Heart left ventricle (tissue), 13 donors: Measurements from ENCODE around the gene RDX.

ENCODE experiments used
- POLR2A ChIP-seq, 2 donors: fragments of 450-650 bp; IDR thresholded peaks; one replicate each; pipeline ENCODE4 v1.6.1; 2017; ENCODE audit warnings: antibody characterized with exemption in 2 of 2, mild to moderate bottlenecking in 2 of 2, moderate library complexity in 2 of 2
- TF ChIP-seq, protein P1 (sequence below), 12 donors: fragments of 200-600 bp; sonication (generic) in 4 of 12; IDR thresholded peaks; one replicate each; pipeline versions ENCODE4 v1.5.0 to v1.8.0; 2018 to 2022; ENCODE audit warnings: antibody characterized with exemption in 12 of 12, mild to moderate bottlenecking in 5 of 12
- donor health status: ischemic (EF 13 %, LVEDD 7.1; RV severe dilation, severe dysfunction).
- donor health status: DM: no; HTN: yes; CAD: no.
- donor health status: DM: no; HTN: no; CAD: no.
- donor health status: ischemic (EF 25% LVEDD 6.9; RV normal size, moderate dysfunction).
- donor health status: ischemic (EF 25% LVEDD 5.7; RV mildly dilated, moderate dysfunction).
- donor health status: ischemic (EF 35%, LVEDD 5.7; RV mildly dilated, moderate dysfunction).
- donor health status: nonischemic (EF 11% LVEDD 7.7; RV severe dilation, severe dysfunction).
- donor health status: DM: yes; HTN: yes; CAD: no.
- donor health status: PGD.
- donor health status: ischemic (EF 29% LVEDD 5.4; RV normal size, mild dysfunction).
- donor health status: nonischemic (EF 23%, LVEDD 6.1; RV moderate dilation, normal function).

- TF ChIP-seq, protein P1, sequence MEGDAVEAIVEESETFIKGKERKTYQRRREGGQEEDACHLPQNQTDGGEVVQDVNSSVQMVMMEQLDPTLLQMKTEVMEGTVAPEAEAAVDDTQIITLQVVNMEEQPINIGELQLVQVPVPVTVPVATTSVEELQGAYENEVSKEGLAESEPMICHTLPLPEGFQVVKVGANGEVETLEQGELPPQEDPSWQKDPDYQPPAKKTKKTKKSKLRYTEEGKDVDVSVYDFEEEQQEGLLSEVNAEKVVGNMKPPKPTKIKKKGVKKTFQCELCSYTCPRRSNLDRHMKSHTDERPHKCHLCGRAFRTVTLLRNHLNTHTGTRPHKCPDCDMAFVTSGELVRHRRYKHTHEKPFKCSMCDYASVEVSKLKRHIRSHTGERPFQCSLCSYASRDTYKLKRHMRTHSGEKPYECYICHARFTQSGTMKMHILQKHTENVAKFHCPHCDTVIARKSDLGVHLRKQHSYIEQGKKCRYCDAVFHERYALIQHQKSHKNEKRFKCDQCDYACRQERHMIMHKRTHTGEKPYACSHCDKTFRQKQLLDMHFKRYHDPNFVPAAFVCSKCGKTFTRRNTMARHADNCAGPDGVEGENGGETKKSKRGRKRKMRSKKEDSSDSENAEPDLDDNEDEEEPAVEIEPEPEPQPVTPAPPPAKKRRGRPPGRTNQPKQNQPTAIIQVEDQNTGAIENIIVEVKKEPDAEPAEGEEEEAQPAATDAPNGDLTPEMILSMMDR (IDR thresholded peaks at IDR 0.05), result no peak
- no peak for TF ChIP-seq POLR2A (IDR thresholded peaks at IDR 0.05)
Measured at GRCh38 chr11:110141812-110142211, 154.6 kb downstream of the RDX start.
